IPS-NIHi7 (cell line): ENCODE results near the gene THUMPD1.
"Not testable (repeated sequence)": the region's sequence is repeated elsewhere in the genome, so short reads cannot be mapped to it uniquely, and the experiment has no call there.

Source experiments
- DNase-seq: peaks from one replicate; pipeline ENCODE4 v3.0.0; 2012; ENCODE audit warnings: mixed read lengths; ENCODE audit errors: extremely low spot score

Gene THUMPD1

GRCh38 chr16:20694096-20694495 lies 47.5 kb downstream of the THUMPD1 start:
- DNase-seq, result not testable (repeated sequence)

GRCh38 chr16:20689668-20690067 lies 52.0 kb downstream of the THUMPD1 start:
- DNase-seq, result no peak

- DNase-seq, result no peak
These were observed 57.8 kb downstream of the THUMPD1 start for GRCh38 chr16:20683812-20684211.
